PFSK-1 (cell line): Measurements from ENCODE around the gene TMEM161B.

Experiments
- FOXP2 ChIP-seq: optimal IDR thresholded peaks from 2 replicates; pipeline ENCODE3; 2011; ENCODE audit warnings: borderline replicate concordance, control low read depth, inconsistent platforms; ENCODE audit not compliant: insufficient read depth; ENCODE audit errors: extremely low read length, extremely low read depth
- POLR2AphosphoS5 ChIP-seq: IDR thresholded peaks from 2 replicates; pipeline ENCODE4 v1.6.1; 2012; ENCODE audit warnings: low read depth, mild to moderate bottlenecking, control low read depth, low read length, moderate library complexity
- REST ChIP-seq, 2 experiments: IDR thresholded peaks; 2 replicates each; pipeline versions ENCODE4 v1.6.1 to v1.8.0; 2011 to 2012; ENCODE audit warnings: low read depth in 2 of 2, low read length in 2 of 2, control low read depth in 1 of 2, inconsistent platforms in 1 of 2, mild to moderate bottlenecking in 1 of 2, moderate library complexity in 1 of 2; ENCODE audit not compliant: insufficient read depth in 1 of 2
- SIN3A ChIP-seq: IDR thresholded peaks from 2 replicates; pipeline ENCODE4 v1.6.1; 2012; ENCODE audit warnings: mild to moderate bottlenecking, low read length, moderate library complexity, borderline replicate concordance; ENCODE audit not compliant: insufficient read depth
- TAF1 ChIP-seq: IDR thresholded peaks from 2 replicates; pipeline ENCODE4 v1.6.1; 2012; ENCODE audit warnings: low read length, control low read depth, borderline replicate concordance; ENCODE audit not compliant: insufficient read depth

Gene TMEM161B

DNA sequence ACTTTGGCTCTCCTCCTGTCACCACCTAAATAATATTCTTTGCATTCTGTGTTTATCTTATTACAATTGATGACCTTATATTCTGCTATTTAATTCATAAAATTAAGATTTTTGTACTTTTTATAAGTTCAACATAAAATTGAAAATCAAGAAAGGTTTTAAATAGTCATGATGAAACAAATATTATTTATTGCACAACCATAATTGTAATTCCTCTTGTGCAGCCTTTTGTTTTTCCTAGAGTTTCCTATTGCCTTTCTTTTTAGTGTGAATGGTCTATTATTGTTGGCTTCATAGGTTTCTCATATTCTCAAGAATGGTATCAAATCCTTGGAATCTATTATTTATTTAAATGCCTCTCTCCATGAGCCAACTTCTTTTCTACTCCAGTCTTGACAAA is 117.9 kb downstream of the TMEM161B start:
- TF ChIP-seq FOXP2 (no peak), POLR2AphosphoS5 (no peak), SIN3A (no peak), REST (IDR thresholded peaks at IDR 0.05; ENCODE audit: insufficient read depth in 1 of 2, low read depth in 2 of 2, low read length in 2 of 2) (no peak), TAF1 (no peak)

GRCh38 chr5:88145611-88146467 is 122.8 kb downstream of the TMEM161B start:
- TF ChIP-seq REST (IDR thresholded peaks at IDR 0.05; ENCODE audit: insufficient read depth in 1 of 2, low read depth in 2 of 2, low read length in 2 of 2), result no peak
- no peak for TF ChIP-seq SIN3A
- TF ChIP-seq TAF1, result no peak
- TF ChIP-seq POLR2AphosphoS5, result no peak
- no peak for TF ChIP-seq FOXP2

DNA sequence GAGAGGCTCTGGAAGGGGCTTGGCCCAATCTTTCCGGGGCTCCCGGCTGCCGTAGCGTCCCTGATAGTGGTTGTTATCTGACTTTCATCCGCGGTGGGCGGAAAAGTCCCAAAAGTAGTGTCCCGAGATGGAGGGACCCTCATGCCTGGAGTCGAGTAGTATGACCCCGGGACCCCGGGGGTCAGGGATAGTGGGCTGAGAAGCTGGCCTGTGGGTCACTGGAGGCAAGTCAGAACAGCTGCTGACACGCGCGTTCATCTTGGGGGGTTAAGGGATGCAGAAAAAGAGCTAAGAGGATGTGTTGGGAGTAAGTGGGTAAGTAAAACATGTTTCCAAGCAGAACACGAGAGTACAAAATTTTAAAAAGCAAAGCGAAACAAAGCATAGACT is 123.4 kb downstream of the TMEM161B start:
- TF ChIP-seq POLR2AphosphoS5, result no peak
- TF ChIP-seq FOXP2, result no peak
- TF ChIP-seq TAF1, result no peak
- TF ChIP-seq SIN3A, result no peak
- TF ChIP-seq REST (IDR thresholded peaks at IDR 0.05; ENCODE audit: insufficient read depth in 1 of 2, low read depth in 2 of 2, low read length in 2 of 2), result no peak
